ENCODE data around the gene STRA8.

The STRA8 gene

DNA sequence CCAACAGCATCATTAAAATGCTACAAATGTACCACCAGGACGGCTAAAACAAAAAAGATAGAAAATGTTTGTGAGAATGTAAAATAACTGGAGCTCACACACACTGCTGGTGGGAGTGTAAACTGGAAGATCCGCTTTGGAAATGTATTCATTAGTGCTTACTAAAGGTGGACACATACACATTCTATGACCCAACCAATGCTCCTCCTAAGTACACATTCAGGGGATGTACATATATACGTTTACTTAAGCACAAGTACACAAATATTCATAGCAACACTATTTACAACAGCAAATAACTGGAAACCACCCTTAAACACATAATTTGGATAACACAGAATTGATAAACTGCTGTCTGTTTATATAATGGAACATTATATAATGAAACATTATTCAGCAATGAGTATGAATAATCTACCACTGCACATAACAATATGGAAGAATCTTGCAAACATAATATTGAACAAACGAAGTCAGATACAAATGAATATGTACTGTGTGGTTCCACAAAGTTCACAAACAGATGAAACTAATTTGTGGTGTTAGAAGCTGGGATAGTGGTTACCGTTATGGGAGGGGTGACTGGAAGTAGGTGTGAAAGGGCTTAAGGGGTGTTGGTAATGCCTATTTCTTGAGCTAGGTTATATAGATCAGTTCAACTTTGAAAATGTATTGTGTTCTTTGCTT lies 52.1 kb downstream of the STRA8 start:
- H3K4me2 ChIP-seq, result no peak overlapping the region
- H3K27ac ChIP-seq, result no peak overlapping the region
- TF ChIP-seq, protein P1, sequence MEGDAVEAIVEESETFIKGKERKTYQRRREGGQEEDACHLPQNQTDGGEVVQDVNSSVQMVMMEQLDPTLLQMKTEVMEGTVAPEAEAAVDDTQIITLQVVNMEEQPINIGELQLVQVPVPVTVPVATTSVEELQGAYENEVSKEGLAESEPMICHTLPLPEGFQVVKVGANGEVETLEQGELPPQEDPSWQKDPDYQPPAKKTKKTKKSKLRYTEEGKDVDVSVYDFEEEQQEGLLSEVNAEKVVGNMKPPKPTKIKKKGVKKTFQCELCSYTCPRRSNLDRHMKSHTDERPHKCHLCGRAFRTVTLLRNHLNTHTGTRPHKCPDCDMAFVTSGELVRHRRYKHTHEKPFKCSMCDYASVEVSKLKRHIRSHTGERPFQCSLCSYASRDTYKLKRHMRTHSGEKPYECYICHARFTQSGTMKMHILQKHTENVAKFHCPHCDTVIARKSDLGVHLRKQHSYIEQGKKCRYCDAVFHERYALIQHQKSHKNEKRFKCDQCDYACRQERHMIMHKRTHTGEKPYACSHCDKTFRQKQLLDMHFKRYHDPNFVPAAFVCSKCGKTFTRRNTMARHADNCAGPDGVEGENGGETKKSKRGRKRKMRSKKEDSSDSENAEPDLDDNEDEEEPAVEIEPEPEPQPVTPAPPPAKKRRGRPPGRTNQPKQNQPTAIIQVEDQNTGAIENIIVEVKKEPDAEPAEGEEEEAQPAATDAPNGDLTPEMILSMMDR (conservative IDR thresholded peaks at IDR 0.05; ENCODE audit: low read depth, low read length), result no peak
- no peak overlapping the region for H3K9ac ChIP-seq
- H4K20me1 ChIP-seq (ENCODE audit: insufficient read depth), result no peaks in the 10 kb centered on the region
- no peaks in the 10 kb centered on the region for H3K27me3 ChIP-seq (ENCODE audit: insufficient read depth, low read depth)
- H3K36me3 ChIP-seq (ENCODE audit: insufficient read depth), result no peaks in the 10 kb centered on the region
- no peaks in the 10 kb centered on the region for H3K4me1 ChIP-seq (ENCODE audit: low read depth, poor library complexity, severe bottlenecking)
- no peak overlapping the region for H2AFZ ChIP-seq (ENCODE audit: low read depth)
- H3K79me2 ChIP-seq (ENCODE audit: insufficient read depth, low read depth), result no peaks in the 10 kb centered on the region
- no peak overlapping the region for H3K4me3 ChIP-seq (IDR thresholded peaks at IDR 0.05; ENCODE audit: insufficient read depth, low read depth, low read length)

DNA sequence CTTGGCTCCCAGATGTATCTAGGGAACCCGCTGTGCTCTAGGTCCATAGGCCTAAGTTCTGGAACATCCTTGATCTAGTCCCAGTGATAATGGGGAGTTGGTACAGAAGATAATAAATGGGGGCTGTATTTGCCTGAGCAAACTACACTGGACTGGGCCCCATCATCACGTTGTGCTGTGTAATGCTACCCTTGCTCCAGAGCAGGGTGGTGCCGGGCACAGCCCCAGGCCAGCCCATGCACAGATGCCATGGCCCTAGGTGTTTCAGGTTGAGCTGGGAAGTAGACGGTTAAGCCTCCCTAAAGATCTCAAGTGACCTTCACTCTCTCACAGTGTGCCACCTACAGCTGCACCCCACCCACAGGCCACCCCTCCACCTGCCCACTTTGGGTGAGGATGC lies 53.2 kb downstream of the STRA8 start:
- no peaks in the 10 kb centered on the region for H3K4me1 ChIP-seq (ENCODE audit: low read depth, poor library complexity, severe bottlenecking)
- H2AFZ ChIP-seq (ENCODE audit: low read depth), result no peak overlapping the region
- no peak overlapping the region for H3K4me2 ChIP-seq
- no peaks in the 10 kb centered on the region for H3K79me2 ChIP-seq (ENCODE audit: insufficient read depth, low read depth)
- no peaks in the 10 kb centered on the region for H3K36me3 ChIP-seq (ENCODE audit: insufficient read depth)
- H3K27me3 ChIP-seq (ENCODE audit: insufficient read depth, low read depth), result no peaks in the 10 kb centered on the region
- H4K20me1 ChIP-seq (ENCODE audit: insufficient read depth), result no peaks in the 10 kb centered on the region
- no peak overlapping the region for H3K9ac ChIP-seq
- no peak overlapping the region for H3K4me3 ChIP-seq (IDR thresholded peaks at IDR 0.05; ENCODE audit: insufficient read depth, low read depth, low read length)
- no peak overlapping the region for H3K27ac ChIP-seq
- TF ChIP-seq, protein P1 (conservative IDR thresholded peaks at IDR 0.05; ENCODE audit: low read depth, low read length), result no peak

DNA sequence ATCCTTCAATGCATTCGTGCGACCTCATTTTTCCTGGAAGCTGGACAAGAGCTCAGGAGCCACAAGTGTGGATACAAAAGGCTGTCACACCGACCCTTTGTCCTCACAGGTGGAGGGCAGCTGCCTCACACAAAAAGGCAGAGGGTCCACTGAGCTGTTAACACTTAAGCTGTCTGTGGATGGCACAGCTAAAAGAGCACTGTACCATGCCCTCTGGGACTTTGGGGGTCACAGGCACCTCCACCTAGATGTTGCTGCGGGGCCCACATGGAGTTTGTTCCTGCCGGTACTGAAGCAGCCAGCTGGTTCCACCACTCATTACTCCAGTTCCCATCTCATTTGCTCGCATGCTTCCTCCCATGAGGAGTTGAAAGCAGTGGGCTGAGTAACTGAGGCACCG lies 57.0 kb downstream of the STRA8 start:
- Histone ChIP-seq H3K79me2 (ENCODE audit: insufficient read depth, low read depth) (no peaks in the 10 kb centered on the region), H3K4me1 (ENCODE audit: low read depth, poor library complexity, severe bottlenecking) (no peaks in the 10 kb centered on the region), H3K27ac (no peak overlapping the region), H4K20me1 (ENCODE audit: insufficient read depth) (no peaks in the 10 kb centered on the region), H3K4me3 (IDR thresholded peaks at IDR 0.05; ENCODE audit: insufficient read depth, low read depth, low read length) (no peak overlapping the region), H3K27me3 (ENCODE audit: insufficient read depth, low read depth) (no peaks in the 10 kb centered on the region), H3K9ac (no peak overlapping the region), H2AFZ (ENCODE audit: low read depth) (no peak overlapping the region), H3K4me2 (no peak overlapping the region), H3K36me3 (ENCODE audit: insufficient read depth) (no peaks in the 10 kb centered on the region)
- TF ChIP-seq, protein P1 (conservative IDR thresholded peaks at IDR 0.05; ENCODE audit: low read depth, low read length), result no peak

DNA sequence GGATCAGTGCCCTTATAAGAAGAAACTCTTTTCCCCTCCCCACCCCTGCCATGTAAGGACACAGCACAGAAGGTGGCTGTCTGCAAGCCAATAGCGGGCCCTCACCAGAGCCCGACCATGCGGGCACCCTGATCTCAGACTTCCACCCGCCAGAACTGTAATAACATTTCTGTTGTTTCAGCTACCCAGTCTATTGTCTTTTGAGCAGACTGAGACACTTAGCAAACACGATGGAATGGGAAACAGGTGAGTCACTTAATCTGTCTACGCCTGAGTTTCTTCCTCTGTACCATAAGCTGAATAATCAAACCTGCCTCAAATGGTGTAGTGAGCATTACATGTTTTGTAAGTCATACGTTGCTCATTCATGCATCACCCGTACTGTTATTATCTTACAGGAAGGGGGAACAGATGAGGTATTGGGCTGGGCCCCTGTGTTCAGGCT lies 58.2 kb downstream of the STRA8 start:
- Histone ChIP-seq H3K4me1 (ENCODE audit: low read depth, poor library complexity, severe bottlenecking) (no peaks in the 10 kb centered on the region), H2AFZ (ENCODE audit: low read depth) (no peak overlapping the region), H3K4me3 (IDR thresholded peaks at IDR 0.05; ENCODE audit: insufficient read depth, low read depth, low read length) (no peak overlapping the region), H3K36me3 (ENCODE audit: insufficient read depth) (no peaks in the 10 kb centered on the region), H3K79me2 (ENCODE audit: insufficient read depth, low read depth) (no peaks in the 10 kb centered on the region), H4K20me1 (ENCODE audit: insufficient read depth) (no peaks in the 10 kb centered on the region), H3K27me3 (ENCODE audit: insufficient read depth, low read depth) (no peaks in the 10 kb centered on the region), H3K4me2 (no peak overlapping the region), H3K27ac (no peak overlapping the region), H3K9ac (no peak overlapping the region)
- TF ChIP-seq, protein P1 (conservative IDR thresholded peaks at IDR 0.05; ENCODE audit: low read depth, low read length), result no peak
